PFSK-1 (cell line): ENCODE measurements around the gene TNFAIP8L3.

Experiments
- POLR2AphosphoS5 ChIP-seq: IDR thresholded peaks from 2 replicates; pipeline ENCODE4 v1.6.1; 2012; ENCODE audit warnings: low read depth, mild to moderate bottlenecking, control low read depth, low read length, moderate library complexity
- REST ChIP-seq, 2 experiments: IDR thresholded peaks; 2 replicates each; pipeline versions ENCODE4 v1.6.1 to v1.8.0; 2011 to 2012; ENCODE audit warnings: low read depth in 2 of 2, low read length in 2 of 2, control low read depth in 1 of 2, inconsistent platforms in 1 of 2, mild to moderate bottlenecking in 1 of 2, moderate library complexity in 1 of 2; ENCODE audit not compliant: insufficient read depth in 1 of 2
- TAF1 ChIP-seq: IDR thresholded peaks from 2 replicates; pipeline ENCODE4 v1.6.1; 2012; ENCODE audit warnings: low read length, control low read depth, borderline replicate concordance; ENCODE audit not compliant: insufficient read depth

GRCh38 chr15:51025454-51025846, 69.3 kb downstream of the TNFAIP8L3 start:
- TF ChIP-seq REST (IDR thresholded peaks at IDR 0.05; ENCODE audit: insufficient read depth in 1 of 2, low read depth in 2 of 2, low read length in 2 of 2) (no peak), TAF1 (no peak), POLR2AphosphoS5 (no peak)
